Islet precursor cell (in vitro differentiated cells): ENCODE measurements around the gene EFCAB6.

Experiments
- DNase-seq: peaks from one replicate; pipeline ENCODE4 v3.0.0-alpha.2; 2018

The EFCAB6 gene

GRCh38 chr22:43802897-43803495 lies 9.1 kb downstream of the EFCAB6 start:
- DNase-seq = peak; percentile 4

DNA sequence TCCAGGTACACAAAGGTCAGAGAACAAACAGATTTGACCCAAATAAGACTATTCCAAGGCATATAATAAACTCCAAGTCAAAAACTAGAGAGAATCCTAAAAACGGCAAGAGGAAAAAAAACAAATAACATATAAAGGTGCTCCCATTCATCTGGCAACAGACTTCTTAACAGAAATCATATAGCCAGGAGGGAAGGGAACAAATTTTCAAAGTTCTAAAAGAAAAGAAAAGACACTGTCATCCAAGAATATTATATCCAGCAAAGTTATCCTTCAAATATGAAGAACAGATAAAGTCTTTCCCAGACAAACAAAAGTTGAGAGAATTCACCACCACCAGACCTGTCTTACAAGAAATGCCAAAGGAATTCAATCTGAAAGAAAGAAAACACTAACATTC lies 11.1 kb downstream of the EFCAB6 start:
- DNase-seq = no peak

GRCh38 chr22:43798492-43798891 lies 13.6 kb downstream of the EFCAB6 start:
- DNase-seq = no peak

DNA sequence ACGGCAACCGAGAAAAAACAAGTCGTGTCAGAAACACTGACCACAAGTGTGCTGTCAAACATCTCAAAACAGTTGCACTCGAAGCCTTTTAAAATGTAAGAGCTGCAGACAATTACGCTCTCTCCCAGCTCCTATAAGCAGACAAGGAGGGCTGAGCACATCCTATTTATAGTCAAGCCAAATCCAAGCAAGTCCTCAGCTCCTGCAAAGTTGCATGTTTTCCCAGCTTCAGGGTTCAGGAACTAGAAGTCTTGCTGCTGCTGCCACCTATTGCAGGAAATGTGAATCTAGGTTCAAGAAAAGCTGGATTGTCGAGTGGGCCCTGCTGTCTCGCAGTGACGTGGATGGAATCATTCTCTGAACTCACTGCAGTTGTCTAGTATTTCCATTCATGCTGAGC lies 15.5 kb downstream of the EFCAB6 start:
- peak; percentile 66 for DNase-seq

DNA sequence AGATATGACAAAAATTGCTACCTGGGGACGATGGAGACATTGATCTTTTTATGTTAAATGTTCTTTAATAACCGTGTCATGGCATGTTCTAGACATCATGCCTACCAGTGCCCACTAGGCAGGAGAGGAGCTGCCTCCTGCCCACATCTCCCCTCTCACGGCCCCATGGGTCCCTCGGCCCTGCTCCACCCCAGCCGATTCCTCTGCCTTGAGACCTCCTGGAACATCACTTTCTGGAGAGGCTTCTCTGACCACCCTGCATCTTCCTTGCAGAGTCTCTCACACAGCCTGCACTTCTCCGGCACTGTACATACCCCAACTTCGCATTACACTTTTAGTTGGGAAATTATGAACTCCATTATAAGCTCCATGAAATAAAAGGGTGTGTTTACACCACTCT lies 16.8 kb downstream of the EFCAB6 start:
- DNase-seq = no peak

GRCh38 chr22:43792905-43793304 lies 19.2 kb downstream of the EFCAB6 start:
- no peak for DNase-seq

- no peak for DNase-seq
Observed at GRCh38 chr22:43789452-43789851, 22.7 kb downstream of the EFCAB6 start.

- DNase-seq = no peak
Observed at GRCh38 chr22:43783777-43784176, 28.3 kb downstream of the EFCAB6 start.

DNA sequence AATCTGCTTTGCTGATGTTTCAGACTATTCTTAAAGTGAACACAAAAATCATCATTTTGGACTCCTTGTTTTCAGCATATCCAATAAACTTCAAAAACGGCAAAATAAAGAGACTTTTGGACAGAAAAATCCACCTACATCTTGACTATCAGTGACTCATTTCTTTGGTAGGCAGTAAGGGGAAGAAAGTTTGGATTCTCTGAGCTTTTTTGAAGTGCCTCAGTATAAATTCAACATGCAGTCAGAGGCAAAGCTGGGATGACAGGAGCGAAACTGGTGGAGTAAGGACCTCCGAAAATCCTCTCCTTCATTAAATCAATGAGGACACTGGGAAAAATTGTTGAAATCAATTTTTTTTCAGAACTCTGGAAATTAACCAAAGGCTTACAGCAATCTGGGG lies 29.7 kb downstream of the EFCAB6 start:
- DNase-seq = no peak

DNA sequence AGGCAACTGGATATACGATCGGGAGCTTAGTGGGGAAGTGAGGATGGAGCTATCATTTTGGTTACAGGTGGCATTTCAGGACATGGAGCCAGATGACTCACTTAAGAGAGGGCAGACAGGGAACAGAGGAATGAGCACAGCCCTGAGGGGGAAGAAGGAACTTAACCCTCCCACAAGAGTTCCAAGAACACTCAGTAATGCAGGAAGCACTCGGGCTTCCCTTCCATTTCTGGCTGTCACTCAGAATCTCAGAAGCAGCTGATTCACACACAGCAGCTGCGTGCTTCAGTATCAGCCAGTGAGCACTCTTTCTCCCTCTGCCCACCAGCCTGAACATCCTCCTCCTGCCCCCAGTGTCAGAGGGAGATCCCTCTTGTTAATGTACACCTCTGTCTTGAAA lies 34.8 kb downstream of the EFCAB6 start:
- DNase-seq = peak; percentile 81

DNA sequence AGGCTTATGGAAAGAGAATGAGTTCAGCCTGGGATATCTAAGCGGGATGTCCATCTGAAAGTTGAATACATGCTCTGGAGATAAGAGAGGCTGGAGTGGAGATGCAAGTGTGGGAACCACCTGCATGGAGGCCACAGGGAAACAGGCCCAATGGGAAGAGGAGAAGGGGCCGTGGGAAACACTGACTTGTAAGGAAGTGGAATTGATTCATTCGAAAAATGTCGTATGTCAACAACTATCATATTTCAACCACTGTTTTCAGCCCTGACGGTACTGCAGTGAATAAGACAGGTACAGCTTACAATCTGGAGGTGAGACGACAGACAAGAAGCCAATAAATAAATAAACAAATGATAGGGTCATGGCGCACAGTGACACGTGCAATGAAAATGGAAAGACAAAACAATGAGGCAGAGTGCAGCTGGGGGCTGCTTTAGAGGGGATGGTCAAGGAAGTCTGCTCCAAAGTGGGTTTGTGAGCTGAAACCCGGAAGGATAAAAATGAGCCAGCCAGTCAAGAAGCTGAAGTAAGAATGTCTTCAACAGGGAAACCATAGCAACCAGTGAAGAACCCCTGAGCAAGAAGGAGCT lies 35.9 kb downstream of the EFCAB6 start:
- DNase-seq = no peak

- DNase-seq = no peak
Observed at GRCh38 chr22:43774318-43774915, 37.7 kb downstream of the EFCAB6 start.

GRCh38 chr22:43772831-43773230 lies 39.3 kb downstream of the EFCAB6 start:
- DNase-seq = no peak

GRCh38 chr22:43755452-43755851 lies 56.7 kb downstream of the EFCAB6 start:
- DNase-seq = no peak

DNA sequence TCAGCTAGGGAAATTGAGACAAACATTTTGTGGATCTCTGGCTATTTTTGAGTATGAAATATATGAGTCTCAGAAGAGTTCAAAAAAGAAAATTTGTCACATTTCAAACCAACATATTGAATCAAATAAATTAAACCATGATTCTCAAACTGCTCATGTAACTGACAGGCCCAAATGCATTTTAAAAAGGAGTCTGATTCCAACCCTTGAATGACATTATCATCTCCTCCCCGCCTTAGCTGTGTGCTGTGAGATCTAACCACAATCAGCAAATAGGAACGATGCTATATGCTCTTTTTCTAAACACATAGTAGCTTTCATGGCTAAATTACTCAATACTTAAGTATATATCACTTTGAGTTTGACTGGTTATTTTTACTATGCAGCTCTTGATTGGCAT lies 57.1 kb downstream of the EFCAB6 start:
- no peak for DNase-seq

- DNase-seq = no peak
Observed at GRCh38 chr22:43754176-43754575, 57.9 kb downstream of the EFCAB6 start.

GRCh38 chr22:43753688-43754087 lies 58.4 kb downstream of the EFCAB6 start:
- DNase-seq = no peak

- no peak for DNase-seq
Observed at GRCh38 chr22:43750751-43751150, 61.4 kb downstream of the EFCAB6 start.

- DNase-seq = no peak
Observed at GRCh38 chr22:43749473-43749872, 62.6 kb downstream of the EFCAB6 start.

- DNase-seq = no peak
Observed at GRCh38 chr22:43747877-43748276, 64.2 kb downstream of the EFCAB6 start.

- DNase-seq = no peak
Observed at GRCh38 chr22:43747058-43747457, 65.0 kb downstream of the EFCAB6 start.

GRCh38 chr22:43745783-43746356 lies 66.2 kb downstream of the EFCAB6 start:
- DNase-seq = no peak

DNA sequence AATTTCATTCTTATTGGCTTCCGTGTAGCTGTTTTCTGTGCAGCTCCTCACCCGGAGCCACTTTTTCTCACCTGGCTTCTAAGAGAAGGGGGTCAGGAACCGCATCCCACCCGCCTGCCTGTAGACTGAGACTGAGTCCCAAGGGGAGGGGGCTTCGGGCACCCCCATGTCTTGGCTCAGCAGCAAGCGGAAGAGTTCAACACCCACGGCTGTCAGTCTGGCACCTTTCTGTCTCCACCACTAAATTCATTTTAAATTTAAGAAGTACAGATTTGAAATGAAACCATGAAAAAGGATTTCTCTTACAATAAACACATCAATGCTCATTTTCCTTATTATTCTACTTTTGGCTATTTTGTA lies 66.7 kb downstream of the EFCAB6 start:
- DNase-seq = no peak

GRCh38 chr22:43744700-43745410 lies 67.2 kb downstream of the EFCAB6 start:
- DNase-seq = no peak
